22Rv1 (cell line): Measurements from ENCODE around the gene CCDC92.

Source experiments
- H3K27ac ChIP-seq: fragments of 450-650 bp; 2 replicates; pipeline ENCODE4 v1.5.1; 2017
- CTCF ChIP-seq: fragments of 450-650 bp; IDR thresholded peaks from 2 replicates; pipeline ENCODE4 v1.5.1; 2017; ENCODE audit warnings: mild to moderate bottlenecking
- ZFX ChIP-seq: fragments of 450-650 bp; IDR thresholded peaks from 2 replicates; pipeline ENCODE4 v1.6.1; 2017; ENCODE audit warnings: antibody characterized with exemption, borderline replicate concordance

The CCDC92 gene

GRCh38 chr12:124017064-124017463, 44.4 kb upstream of the CCDC92 start:
- TF ChIP-seq CTCF (no peak), ZFX (no peak)
- no peak overlapping the region for H3K27ac ChIP-seq

- TF ChIP-seq ZFX (no peak), CTCF (no peak)
Measured at GRCh38 chr12:124015494-124016461, 43.1 kb upstream of the CCDC92 start.

GRCh38 chr12:124013073-124013472, 40.4 kb upstream of the CCDC92 start:
- no peak for TF ChIP-seq CTCF
- no peak for TF ChIP-seq ZFX
- no peak overlapping the region for H3K27ac ChIP-seq

More at GRCh38 chr12:124015494-124016461, 43.1 kb upstream of the CCDC92 start:
- H3K27ac ChIP-seq, result no peak overlapping the region

- H3K27ac ChIP-seq, result no peak overlapping the region
- no peak for TF ChIP-seq ZFX
- no peak for TF ChIP-seq CTCF
Measured at GRCh38 chr12:124011435-124012115, 38.9 kb upstream of the CCDC92 start.

- no peak for TF ChIP-seq ZFX
- TF ChIP-seq CTCF, result no peak
- no peak overlapping the region for H3K27ac ChIP-seq
Measured at GRCh38 chr12:124010687-124011086, 38.1 kb upstream of the CCDC92 start.

- no peak for TF ChIP-seq CTCF
- no peak for TF ChIP-seq ZFX
- no peak overlapping the region for H3K27ac ChIP-seq
Measured at GRCh38 chr12:124009781-124010180, 37.1 kb upstream of the CCDC92 start.

GRCh38 chr12:124008595-124008994, 36.0 kb upstream of the CCDC92 start:
- no peak for TF ChIP-seq ZFX
- TF ChIP-seq CTCF, result no peak
- no peak overlapping the region for H3K27ac ChIP-seq
